Fibroblast of upper back skin (primary cell): ENCODE data around the gene GTF3C5.
A peak's percentile ranks its signal among the peaks of the same experiment; 100 is the strongest.
"Not testable (repeated sequence)": the region's sequence is repeated elsewhere in the genome, so short reads cannot be mapped to it uniquely, and the experiment has no call there.

ENCODE experiments used
- DNase-seq: peaks from one replicate; pipeline ENCODE4 v3.0.0-alpha.2; 2013

GTF3C5 gene

GRCh38 chr9:133072210-133072609, 41.4 kb downstream of the GTF3C5 start:
- not testable (repeated sequence) for DNase-seq

- no peak for DNase-seq
Observed at GRCh38 chr9:133073086-133074014, 42.6 kb downstream of the GTF3C5 start.

GRCh38 chr9:133074111-133074651, 43.4 kb downstream of the GTF3C5 start:
- DNase-seq: peak; percentile 64

GRCh38 chr9:133075925-133076630, 45.3 kb downstream of the GTF3C5 start:
- peak; percentile 90 for DNase-seq

GRCh38 chr9:133076691-133077090, 45.9 kb downstream of the GTF3C5 start:
- no peak for DNase-seq

GRCh38 chr9:133078486-133078885, 47.7 kb downstream of the GTF3C5 start:
- no peak for DNase-seq

GRCh38 chr9:133080161-133080560, 49.4 kb downstream of the GTF3C5 start:
- peak; percentile 40 for DNase-seq

GRCh38 chr9:133080786-133081779, 50.3 kb downstream of the GTF3C5 start:
- DNase-seq: not testable (repeated sequence)

GRCh38 chr9:133081957-133082644, 51.3 kb downstream of the GTF3C5 start:
- not testable (repeated sequence) for DNase-seq

GRCh38 chr9:133083688-133084087, 52.9 kb downstream of the GTF3C5 start:
- not testable (repeated sequence) for DNase-seq

- DNase-seq: not testable (repeated sequence)
Observed at GRCh38 chr9:133086212-133086860, 55.5 kb downstream of the GTF3C5 start.

GRCh38 chr9:133086894-133087293, 56.1 kb downstream of the GTF3C5 start:
- no peak for DNase-seq

GRCh38 chr9:133087429-133088145, 56.8 kb downstream of the GTF3C5 start:
- no peak for DNase-seq

GRCh38 chr9:133088146-133088750, 57.5 kb downstream of the GTF3C5 start:
- no peak for DNase-seq

- DNase-seq: no peak
Observed at GRCh38 chr9:133088756-133089155, 58.0 kb downstream of the GTF3C5 start.

GRCh38 chr9:133089271-133089671, 58.5 kb downstream of the GTF3C5 start:
- no peak for DNase-seq

GRCh38 chr9:133090187-133090586, 59.4 kb downstream of the GTF3C5 start:
- DNase-seq: no peak

- DNase-seq: no peak
Observed at GRCh38 chr9:133090752-133091385, 60.1 kb downstream of the GTF3C5 start.

- DNase-seq: not testable (repeated sequence)
Observed at GRCh38 chr9:133094351-133094750, 63.6 kb downstream of the GTF3C5 start.
